Skeletal muscle tissue (tissue), 4 donors: ENCODE data around the gene NRL. TPM values are rescaled to one million over a fixed set of nuclear protein-coding genes. Genes with fewer than 3 reads are reported as not detected.
A peak's percentile ranks its signal among the peaks of the same experiment; 100 is the strongest.

ENCODE experiments used
- H3K27ac ChIP-seq: one replicate; pipeline ENCODE4 v1.7.0; 2013; ENCODE audit warnings: mild to moderate bottlenecking, low read depth, low read length, inconsistent platforms
- H3K27me3 ChIP-seq, 3 donors: one replicate each; pipeline ENCODE4 v1.7.0; 2013; ENCODE audit warnings: low read length in 3 of 3; ENCODE audit not compliant: control insufficient read depth in 3 of 3, insufficient read depth in 3 of 3
- H3K36me3 ChIP-seq, 3 donors: one replicate each; pipeline ENCODE4 v1.7.0; 2013; ENCODE audit warnings: low read length in 3 of 3; ENCODE audit not compliant: control insufficient read depth in 3 of 3, insufficient read depth in 3 of 3
- H3K4me1 ChIP-seq, 3 donors: one replicate each; pipeline ENCODE4 v1.7.0; 2013; ENCODE audit warnings: low read length in 3 of 3, mild to moderate bottlenecking in 3 of 3; ENCODE audit not compliant: control insufficient read depth in 3 of 3, insufficient read depth in 3 of 3
- H3K4me3 ChIP-seq, 3 donors: one replicate each; pipeline ENCODE4 v1.7.0; 2013; ENCODE audit warnings: low read length in 3 of 3
- H3K9ac ChIP-seq, 3 donors: one replicate each; pipeline ENCODE4 v1.7.0; 2013; ENCODE audit warnings: low read length in 3 of 3, mild to moderate bottlenecking in 3 of 3, moderate library complexity in 2 of 3, low read depth in 1 of 3
- H3K9me3 ChIP-seq, 3 donors: one replicate each; pipeline ENCODE4 v1.7.0; 2013; ENCODE audit warnings: low read length in 3 of 3; ENCODE audit not compliant: control insufficient read depth in 3 of 3
- total RNA-seq: library from RNA; depleted of rRNA; stranded (reverse); fragments of >200 nt; gene quantifications from one replicate; pipeline ENCODE4 v1.2.3, GENCODE V29; 2014
- donor health status: Osteomylitis.

The NRL gene
- total RNA-seq, 1 donor from 2014 or later: 2.1 TPM

DNA sequence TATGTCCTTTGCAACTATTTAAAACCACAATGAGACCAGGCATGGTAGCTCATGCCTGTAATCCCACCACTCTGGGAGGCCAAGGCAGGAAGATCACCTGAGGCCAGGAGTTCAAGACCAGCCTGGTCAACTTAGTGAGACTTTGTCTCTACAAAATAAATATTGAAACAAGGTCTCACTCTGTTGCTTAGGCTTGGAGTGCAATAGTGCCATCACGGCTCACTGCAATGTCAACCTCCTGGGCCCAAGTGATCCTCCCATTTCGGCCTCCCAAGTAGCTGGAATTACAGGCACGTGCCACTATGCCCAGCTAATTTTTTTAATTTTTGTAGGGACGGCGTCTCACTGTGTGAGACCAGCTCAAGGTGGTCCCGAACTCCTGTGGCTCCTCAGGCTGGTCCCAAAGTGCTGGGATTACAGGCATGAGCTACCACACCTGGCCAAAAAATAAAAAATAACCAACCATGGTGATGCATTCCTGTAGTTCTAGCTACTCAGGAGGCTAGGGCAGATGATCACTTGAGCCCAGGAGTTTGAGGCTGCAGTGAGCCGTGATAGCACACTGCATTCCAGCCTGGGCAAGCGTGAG, 14.8 kb upstream of the NRL start:
- H3K4me3 ChIP-seq: no peak overlapping the region
- H3K9me3 ChIP-seq: no peaks in the 10 kb centered on the region
- H3K36me3 ChIP-seq: peaks cover 0 to 9% (median 0%) of the 10 kb centered on the region in 3 donors
- no peak overlapping the region for H3K9ac ChIP-seq
- peaks cover 24 to 31% (median 27%) of the 10 kb centered on the region in 3 donors for H3K4me1 ChIP-seq
- no peaks in the 10 kb centered on the region for H3K27me3 ChIP-seq
- no peak overlapping the region for H3K27ac ChIP-seq

DNA sequence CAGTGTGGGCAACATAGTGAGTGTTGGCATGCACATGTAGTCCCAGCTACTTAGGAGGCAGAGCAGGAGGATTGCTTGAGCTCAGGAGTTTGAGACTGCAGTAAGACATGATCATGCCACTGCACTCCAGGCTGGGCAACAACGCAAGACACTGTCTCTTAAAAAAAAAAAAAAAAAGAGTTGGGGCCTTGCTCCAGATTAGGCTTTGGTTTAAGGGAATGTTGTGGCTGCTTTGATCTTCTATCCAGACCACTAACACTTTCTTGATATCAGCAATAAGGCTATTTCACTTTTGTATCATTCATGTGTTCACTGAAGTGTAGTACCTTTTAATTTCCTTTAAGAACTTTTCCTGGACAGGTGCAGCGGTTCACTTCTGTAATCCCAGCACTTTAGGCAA, 12.9 kb upstream of the NRL start:
- no peak overlapping the region for H3K27ac ChIP-seq

DNA sequence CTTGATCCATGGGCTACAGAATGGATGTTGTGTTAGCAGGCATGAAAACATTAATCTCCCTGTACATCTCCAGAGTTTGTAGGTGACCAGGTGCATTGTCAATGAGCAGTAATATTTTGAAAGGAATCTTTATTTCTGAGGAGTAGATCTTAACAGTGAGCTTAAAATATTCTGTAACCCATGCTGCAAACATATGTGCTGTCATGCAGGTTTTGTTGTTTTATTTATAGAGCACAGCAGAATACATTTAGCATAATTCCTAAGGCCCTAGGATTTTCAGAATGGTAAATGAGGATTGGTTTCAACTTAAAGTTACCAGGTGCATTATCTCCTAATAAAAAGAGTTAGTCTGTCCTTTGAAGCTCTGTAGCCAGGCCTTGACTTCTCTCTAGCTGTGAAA, 12.2 kb upstream of the NRL start:
- no peaks in the 10 kb centered on the region for H3K27me3 ChIP-seq
- no peak overlapping the region for H3K27ac ChIP-seq
- no peaks in the 10 kb centered on the region for H3K9me3 ChIP-seq
- H3K9ac ChIP-seq: no peak overlapping the region
- no peak overlapping the region for H3K4me3 ChIP-seq
- peaks cover 15 to 18% (median 17%) of the 10 kb centered on the region in 3 donors for H3K36me3 ChIP-seq
- peaks cover 12 to 18% (median 15%) of the 10 kb centered on the region in 3 donors for H3K4me1 ChIP-seq

More for the DNA sequence above, 12.9 kb upstream of the NRL start:
- Histone ChIP-seq H3K9me3 (no peaks in the 10 kb centered on the region), H3K27me3 (no peaks in the 10 kb centered on the region), H3K4me3 (no peak overlapping the region), H3K4me1 (peaks cover 19 to 26% (median 21%) of the 10 kb centered on the region in 3 donors), H3K36me3 (peaks cover 13 to 18% (median 14%) of the 10 kb centered on the region in 3 donors), H3K9ac (no peak overlapping the region)

DNA sequence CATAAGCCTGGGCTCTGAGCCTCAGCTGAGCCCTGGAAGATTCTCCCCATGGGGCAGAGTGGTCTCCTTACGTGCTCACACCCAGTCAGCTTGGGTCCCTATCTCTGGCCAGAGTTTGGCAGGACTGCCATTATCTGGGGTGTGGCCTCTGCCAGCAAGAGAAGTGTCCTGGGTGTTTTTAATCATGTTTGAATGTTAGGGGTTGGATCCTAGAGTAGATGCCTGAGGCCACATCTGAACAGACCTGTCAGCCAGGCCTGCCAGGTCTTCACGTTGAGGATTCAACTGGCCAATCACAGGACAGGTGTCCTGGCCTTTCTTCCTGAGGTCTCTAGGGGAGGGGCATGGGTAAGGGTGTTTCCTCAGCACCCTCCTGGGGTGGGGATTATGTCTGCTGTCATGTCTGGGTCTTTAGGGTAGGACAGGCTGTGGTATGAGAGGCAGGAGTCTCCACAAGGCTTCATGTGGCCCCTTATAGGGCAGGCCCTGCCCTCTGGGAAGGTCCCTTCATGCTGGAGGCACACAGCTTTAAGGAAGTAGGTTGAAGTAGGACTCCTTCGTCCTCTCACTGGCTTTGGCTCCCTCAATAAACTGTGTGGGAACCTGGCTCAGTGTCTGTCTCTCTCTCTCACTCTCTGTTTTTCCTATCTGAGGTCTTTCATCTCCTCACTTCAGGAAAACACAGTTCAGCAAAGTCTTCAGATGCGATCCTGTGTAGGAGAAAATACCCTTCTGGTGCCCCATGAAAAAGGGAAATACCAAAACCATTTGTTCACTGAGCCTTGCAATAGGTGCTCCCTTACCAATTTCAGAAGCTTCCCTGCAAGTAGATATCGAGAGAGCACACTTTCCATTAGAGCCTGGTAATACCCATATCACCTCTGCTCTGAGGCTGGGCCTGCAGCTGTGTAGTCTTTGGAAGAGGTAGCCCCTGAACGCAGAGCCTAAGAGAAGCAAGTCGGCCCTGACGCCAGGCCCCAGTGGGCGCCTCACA, 9.0 kb upstream of the NRL start:
- H3K4me1 ChIP-seq: no peaks in the 10 kb centered on the region
- no peak overlapping the region for H3K9ac ChIP-seq
- H3K9me3 ChIP-seq: no peaks in the 10 kb centered on the region
- no peak overlapping the region for H3K27ac ChIP-seq
- no peak overlapping the region for H3K4me3 ChIP-seq
- peaks cover 44 to 47% (median 45%) of the 10 kb centered on the region in 3 donors for H3K36me3 ChIP-seq
- H3K27me3 ChIP-seq: no peaks in the 10 kb centered on the region

DNA sequence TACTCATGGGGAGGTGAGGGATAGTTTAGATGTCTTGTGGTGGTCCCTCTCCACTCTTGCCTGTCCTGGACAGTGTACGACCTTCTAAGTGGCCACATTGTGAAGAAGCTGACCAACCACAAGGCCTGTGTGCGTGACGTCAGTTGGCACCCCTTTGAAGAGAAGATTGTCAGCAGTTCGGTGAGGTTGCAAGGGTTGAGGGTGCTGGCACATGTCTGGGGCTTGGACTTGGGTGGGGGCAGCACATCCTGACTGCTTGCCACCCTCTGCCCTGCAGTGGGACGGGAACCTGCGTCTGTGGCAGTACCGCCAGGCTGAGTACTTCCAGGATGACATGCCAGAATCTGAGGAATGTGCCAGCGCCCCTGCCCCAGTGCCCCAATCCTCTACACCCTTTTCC, 8.1 kb upstream of the NRL start:
- no peak overlapping the region for H3K27ac ChIP-seq
- no peak overlapping the region for H3K4me3 ChIP-seq
- no peak overlapping the region for H3K9ac ChIP-seq
- H3K9me3 ChIP-seq: no peaks in the 10 kb centered on the region
- no peaks in the 10 kb centered on the region for H3K4me1 ChIP-seq
- no peaks in the 10 kb centered on the region for H3K27me3 ChIP-seq
- H3K36me3 ChIP-seq: peaks cover 52 to 55% (median 54%) of the 10 kb centered on the region in 3 donors

DNA sequence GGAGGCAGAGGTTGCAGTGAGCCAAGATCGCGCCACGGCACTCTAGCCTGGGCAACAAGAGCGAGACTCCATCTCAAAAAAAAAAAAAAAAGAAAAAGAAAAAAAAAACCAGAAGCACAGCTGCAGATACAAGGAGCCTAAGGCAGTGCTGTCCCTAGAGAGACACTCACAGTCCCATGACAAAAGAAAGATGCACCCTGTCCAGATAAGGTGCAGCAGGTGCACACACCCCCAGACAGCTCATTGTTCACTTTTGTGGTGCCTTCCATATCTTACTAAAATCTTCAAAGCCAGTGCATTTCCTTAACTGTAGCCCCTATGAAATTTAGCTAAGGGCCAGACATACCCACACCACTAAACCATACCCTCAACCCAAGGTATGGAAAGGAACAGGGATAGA, 7.7 kb upstream of the NRL start:
- Histone ChIP-seq H3K4me3 (no peak overlapping the region), H3K4me1 (no peaks in the 10 kb centered on the region), H3K27ac (no peak overlapping the region), H3K9me3 (no peaks in the 10 kb centered on the region), H3K27me3 (no peaks in the 10 kb centered on the region), H3K36me3 (peaks cover 57% of the 10 kb centered on the region in 3 donors), H3K9ac (no peak overlapping the region)

DNA sequence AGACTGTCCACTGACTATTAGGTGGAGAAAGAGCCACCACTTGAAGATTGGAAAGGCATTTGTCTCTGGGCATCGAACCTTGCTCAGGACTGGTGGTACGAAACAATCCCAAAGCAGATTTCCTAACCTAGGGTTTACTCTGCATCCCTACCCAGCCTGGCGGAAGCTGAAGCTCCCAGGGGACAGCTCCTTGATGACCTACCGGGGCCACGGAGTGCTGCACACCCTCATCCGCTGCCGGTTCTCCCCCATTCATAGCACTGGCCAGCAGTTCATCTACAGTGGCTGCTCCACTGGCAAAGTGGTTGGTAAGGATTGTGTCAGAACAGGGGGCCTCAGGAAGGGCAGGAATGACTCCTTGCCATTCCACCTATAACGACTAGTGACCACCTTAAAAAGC, 6.5 kb upstream of the NRL start:
- Histone ChIP-seq H3K27me3 (no peaks in the 10 kb centered on the region), H3K4me3 (no peak overlapping the region), H3K4me1 (peaks cover 4 to 8% (median 6%) of the 10 kb centered on the region in 3 donors), H3K27ac (no peak overlapping the region), H3K36me3 (peaks cover 59 to 66% (median 62%) of the 10 kb centered on the region in 3 donors), H3K9me3 (no peaks in the 10 kb centered on the region), H3K9ac (no peak overlapping the region)

DNA sequence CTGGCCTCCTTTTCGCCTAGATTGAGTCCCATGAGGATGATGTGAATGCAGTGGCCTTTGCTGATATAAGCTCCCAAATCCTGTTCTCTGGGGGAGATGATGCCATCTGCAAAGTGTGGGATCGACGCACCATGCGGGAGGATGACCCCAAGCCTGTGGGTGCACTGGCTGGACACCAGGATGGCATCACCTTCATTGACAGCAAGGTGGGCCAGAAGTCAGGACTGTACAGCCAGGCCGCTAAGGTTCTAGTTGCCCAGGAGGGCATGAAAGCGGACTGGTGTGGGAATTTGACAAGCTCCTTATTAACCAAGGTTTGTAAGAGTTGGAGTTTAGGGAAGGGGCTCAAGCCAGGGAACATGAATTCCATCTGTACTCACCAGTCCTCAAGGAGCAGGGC, 4.9 kb upstream of the NRL start:
- Histone ChIP-seq H3K9me3 (no peaks in the 10 kb centered on the region), H3K4me1 (peaks cover 15 to 19% (median 17%) of the 10 kb centered on the region in 3 donors), H3K36me3 (peaks cover 59 to 66% (median 62%) of the 10 kb centered on the region in 3 donors), H3K27ac (no peak overlapping the region), H3K9ac (peak overlapping the region in 1 of 3 donors; percentile 3), H3K4me3 (no peak overlapping the region), H3K27me3 (no peaks in the 10 kb centered on the region)

DNA sequence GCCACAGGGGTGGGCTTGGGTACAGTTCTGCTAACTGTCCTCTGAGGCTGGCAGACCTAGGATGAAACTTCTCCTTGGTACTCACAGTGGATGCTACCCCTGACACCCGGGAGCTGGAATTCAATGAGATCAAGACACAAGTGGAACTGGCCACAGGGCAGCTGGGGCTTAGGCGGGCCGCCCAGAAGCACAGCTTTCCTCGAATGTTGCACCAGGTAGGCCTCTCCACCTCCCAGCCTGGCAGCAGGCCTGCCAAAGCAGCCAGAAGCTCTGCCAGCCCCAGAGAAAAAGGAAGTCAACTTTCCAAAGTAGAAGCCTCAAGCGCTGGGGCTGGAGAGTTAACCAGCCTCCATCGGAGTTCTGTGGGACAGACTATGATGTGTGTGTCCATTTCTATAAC, 2.4 kb upstream of the NRL start:
- Histone ChIP-seq H3K9ac (peak overlapping the region in 1 of 3 donors; percentile 0), H3K36me3 (peaks cover 44 to 50% (median 44%) of the 10 kb centered on the region in 3 donors), H3K27me3 (no peaks in the 10 kb centered on the region), H3K27ac (no peak overlapping the region), H3K4me3 (no peak overlapping the region), H3K9me3 (no peaks in the 10 kb centered on the region), H3K4me1 (peaks cover 21 to 23% (median 21%) of the 10 kb centered on the region in 3 donors)
